ENCODE measurements around the gene SLC25A6.

DNA sequence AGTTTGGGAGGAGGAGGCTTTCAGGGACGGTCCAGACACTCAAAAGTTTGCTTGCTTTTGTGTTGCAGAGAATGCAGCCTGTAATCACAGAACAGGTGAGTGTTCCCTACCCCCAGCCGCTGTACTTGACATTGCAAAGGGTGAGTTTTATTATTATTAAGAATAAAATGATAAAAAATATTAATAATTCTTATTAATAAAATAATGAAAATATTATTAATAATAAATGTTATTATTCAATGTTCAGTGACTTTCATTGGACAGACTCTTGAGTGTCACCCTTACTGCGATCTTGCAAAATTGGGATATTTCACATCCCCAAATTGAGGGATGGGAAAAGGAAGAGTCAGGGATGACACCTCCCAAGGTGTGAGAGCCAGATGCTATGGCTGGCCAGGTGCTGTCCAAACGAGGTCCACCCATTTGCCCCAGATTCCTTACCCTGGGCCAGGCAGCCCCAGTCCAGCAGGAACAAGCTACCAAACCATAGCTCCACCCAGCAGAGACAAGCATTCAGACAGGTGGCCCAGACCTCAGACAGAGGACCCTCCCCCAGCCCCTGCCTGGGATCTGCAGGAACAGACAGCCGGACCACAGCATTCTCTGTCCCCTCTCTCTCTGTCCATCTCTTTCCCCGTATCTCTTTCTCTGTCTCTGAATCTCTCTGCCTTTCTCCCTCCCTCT lies 33.0 kb downstream of the SLC25A6 start:
- TF ChIP-seq, protein P1, sequence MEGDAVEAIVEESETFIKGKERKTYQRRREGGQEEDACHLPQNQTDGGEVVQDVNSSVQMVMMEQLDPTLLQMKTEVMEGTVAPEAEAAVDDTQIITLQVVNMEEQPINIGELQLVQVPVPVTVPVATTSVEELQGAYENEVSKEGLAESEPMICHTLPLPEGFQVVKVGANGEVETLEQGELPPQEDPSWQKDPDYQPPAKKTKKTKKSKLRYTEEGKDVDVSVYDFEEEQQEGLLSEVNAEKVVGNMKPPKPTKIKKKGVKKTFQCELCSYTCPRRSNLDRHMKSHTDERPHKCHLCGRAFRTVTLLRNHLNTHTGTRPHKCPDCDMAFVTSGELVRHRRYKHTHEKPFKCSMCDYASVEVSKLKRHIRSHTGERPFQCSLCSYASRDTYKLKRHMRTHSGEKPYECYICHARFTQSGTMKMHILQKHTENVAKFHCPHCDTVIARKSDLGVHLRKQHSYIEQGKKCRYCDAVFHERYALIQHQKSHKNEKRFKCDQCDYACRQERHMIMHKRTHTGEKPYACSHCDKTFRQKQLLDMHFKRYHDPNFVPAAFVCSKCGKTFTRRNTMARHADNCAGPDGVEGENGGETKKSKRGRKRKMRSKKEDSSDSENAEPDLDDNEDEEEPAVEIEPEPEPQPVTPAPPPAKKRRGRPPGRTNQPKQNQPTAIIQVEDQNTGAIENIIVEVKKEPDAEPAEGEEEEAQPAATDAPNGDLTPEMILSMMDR (conservative IDR thresholded peaks at IDR 0.05), result no peak
- no peak for TF ChIP-seq ZFX (IDR thresholded peaks at IDR 0.05)
